ENCODE data around the gene TGM4.
"Not testable (repeated sequence)": the region's sequence is repeated elsewhere in the genome, so short reads cannot be mapped to it uniquely, and the experiment has no call there.

TGM4 gene

GRCh38 chr3:44874308-44874707, at the start of gene TGM4:
TSS of gene TGM4 (plus strand) at chr3:44874608. CDS start at chr3:44874679, 71 bp downstream.
- DNase-seq = no peak

DNA sequence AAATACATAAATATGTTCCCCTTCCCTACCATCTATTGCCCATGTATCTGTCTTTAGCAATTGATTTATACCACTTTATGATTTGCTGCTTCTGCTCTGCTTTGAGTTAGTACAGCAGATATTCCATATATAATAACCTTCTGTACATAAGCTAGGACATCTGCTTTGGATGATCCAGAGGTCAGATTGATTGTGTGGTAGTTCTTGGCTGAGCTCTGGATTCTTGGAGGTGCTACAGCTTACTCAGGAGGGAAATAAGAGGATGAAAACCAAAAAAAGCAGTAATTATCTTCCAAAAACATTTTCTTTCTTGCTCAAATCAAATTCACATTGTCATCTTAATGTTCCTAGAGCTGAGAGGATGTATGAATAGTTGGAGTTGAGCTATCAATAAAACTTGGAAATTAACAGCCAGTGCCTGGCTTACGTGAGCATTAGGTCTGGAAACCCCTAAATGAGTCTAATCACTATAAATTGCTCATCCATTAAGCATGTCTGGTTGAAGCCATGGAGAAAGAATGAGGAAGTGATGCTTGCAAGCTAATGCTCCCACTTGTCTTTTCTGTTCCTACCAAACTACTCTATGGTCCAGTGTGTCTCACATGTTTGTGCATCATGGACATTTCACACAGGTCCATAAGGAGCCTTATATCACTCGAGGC, 49.0 kb upstream of the TGM4 start:
- DNase-seq = no peak

DNA sequence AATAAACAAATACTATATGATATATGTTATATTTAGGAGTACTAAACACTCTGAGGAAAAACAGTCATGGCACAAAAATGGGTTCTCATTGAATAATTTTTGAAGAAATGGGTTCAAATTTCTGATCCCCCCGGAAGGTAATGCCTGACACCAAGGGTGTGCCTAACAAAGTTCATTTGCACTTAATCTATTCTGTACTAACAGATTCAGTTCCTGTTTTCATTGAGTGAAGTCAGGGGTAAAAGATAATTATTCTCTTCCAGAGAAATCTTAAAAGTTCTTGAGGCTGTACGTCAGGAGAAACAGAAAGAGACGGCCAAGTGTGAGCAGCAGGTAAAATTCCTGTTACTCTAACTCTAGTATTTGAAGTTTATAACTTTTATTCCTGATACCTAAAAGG, 47.2 kb upstream of the TGM4 start:
- no peak for DNase-seq

GRCh38 chr3:44831232-44831631, 43.2 kb upstream of the TGM4 start:
- no peak for DNase-seq

DNA sequence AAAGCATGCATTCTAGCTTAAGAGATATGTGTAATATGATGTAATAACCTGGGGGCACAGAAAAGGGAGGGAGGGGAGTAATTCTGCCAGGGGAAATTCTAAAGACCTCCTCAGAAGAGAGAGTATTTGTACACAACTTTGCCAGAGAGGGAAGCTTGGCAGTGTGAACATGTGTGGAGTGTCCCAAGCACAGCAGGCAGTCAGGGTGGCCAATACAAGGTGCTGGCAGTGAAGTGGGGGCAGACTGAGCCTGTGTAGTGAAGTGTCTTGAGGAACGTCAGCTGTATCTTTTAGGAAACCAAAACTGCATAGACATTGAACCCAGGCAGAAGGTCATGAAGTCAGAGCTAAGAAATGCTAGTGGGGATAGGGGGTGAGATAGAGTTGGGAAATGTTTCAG, 42.4 kb upstream of the TGM4 start:
- no peak for DNase-seq

GRCh38 chr3:44832965-44833364, 41.4 kb upstream of the TGM4 start:
- no peak for DNase-seq

DNA sequence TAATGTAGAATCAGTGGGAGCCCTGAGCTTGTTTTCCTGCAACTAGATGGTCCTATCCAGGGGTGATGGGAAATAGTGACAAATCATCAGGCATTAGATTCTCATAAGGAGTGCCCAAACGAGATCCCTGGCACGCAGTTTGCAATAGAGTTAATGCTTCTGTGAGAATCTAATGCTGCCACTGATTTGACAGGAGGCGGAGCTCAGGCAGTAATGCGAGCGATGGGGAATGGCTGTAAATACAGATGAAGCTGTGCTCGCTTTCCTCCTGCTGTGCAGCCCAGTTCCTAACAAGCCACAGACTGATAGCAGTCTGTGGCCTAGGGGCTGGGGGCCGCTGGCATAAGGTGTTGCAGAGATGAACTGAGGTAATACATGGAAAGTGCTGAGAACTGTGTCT, 41.0 kb upstream of the TGM4 start:
- no peak for DNase-seq

DNA sequence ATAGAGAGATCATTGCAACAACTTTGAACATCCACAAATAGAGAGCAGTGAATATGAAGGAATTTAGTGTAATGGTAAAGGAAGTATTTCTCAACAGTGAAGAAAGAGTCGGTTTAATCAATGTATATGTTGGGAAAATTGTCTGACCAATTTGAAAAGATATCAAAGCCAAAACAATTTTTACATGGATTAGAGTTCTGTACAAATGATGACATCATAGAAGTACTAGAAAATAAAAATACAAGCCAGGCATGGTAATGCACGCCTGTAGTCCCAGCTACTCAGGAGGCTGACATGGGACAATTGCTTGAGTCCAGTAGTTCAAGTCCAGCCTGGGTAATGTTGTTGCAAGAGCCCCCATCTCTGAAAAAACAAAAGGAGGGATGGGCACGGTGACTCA, 38.7 kb upstream of the TGM4 start:
- DNase-seq = no peak

- DNase-seq = no peak
Observed at GRCh38 chr3:44842376-44842775, 32.0 kb upstream of the TGM4 start.

DNA sequence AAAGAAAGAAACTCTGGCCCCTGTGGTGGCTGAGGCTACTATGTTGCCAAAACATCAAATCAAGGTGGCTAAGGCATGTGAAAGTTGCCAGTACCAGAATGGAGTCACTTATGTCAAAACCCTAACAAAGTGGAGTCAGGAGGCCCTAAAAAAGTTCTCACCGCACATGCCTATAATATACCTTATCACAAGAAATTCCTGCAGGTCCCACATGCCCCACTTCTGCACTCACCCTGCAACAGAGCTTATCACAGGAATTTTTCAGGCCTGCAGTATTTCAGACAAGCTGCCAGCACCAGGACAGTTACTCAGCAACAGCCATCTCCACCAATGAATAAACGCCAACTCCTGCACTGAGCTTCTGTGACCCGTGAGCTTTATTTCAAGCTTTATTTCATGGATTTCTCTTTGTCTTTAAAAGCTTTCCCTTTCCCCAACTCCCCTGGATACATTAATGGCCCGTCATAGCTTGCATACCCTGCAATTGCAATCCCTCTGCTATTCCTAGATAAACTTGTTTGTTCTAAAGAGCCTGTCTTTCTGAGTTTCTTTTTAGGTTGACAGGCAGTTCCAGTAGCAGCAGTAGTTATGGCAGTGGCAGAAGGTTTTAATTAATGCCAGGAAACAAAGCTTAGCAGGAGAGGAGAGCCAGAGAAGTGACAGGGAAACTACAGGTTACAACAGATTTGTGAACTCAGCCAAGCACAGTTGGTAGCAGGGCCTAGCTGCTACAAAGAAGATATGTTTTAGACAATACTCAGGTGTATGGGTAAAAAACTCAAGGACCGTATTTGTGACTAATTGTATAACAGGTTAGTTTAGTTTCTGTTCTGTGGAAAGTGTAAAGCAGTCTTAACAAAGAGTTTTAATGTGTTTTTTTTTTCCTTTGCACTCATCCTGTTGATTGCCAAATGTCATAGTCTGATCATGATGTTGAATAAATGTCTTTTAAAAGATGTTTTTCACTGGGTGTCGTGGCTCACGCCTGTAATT, 28.6 kb upstream of the TGM4 start:
- no peak for DNase-seq

GRCh38 chr3:44848634-44849033, 25.8 kb upstream of the TGM4 start:
- DNase-seq = no peak

DNA sequence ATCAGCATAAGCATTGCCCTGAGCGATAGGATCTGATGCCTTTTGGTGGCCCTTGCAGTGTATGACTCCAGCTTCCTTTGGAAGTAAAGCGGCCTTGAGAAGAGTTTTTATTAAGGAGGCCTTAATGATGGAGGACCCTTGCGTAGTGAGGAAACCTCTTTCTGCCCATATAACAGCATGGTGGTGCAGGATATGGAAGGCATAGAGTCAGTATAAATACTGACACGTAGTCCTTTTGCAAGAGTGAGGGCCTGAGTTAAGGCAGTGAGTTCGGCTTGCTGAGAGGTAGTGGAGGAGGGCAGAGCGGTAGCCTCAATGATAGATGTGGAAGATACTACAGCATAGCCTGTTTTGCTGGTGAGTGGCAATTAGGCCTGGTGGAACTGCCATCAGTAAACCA, 17.7 kb upstream of the TGM4 start:
- DNase-seq = not testable (repeated sequence)

- no peak for DNase-seq
Observed at GRCh38 chr3:44860117-44860516, 14.3 kb upstream of the TGM4 start.

GRCh38 chr3:44861412-44862225, 12.8 kb upstream of the TGM4 start, which contains the start of gene TMEM42:
TSS of gene TMEM42 (plus strand) at chr3:44861912. CDS start at chr3:44861925, 13 bp downstream.
- peak; percentile 67 to 78 for DNase-seq

- no peak for DNase-seq
Observed at GRCh38 chr3:44862226-44862637, 12.2 kb upstream of the TGM4 start.

DNA sequence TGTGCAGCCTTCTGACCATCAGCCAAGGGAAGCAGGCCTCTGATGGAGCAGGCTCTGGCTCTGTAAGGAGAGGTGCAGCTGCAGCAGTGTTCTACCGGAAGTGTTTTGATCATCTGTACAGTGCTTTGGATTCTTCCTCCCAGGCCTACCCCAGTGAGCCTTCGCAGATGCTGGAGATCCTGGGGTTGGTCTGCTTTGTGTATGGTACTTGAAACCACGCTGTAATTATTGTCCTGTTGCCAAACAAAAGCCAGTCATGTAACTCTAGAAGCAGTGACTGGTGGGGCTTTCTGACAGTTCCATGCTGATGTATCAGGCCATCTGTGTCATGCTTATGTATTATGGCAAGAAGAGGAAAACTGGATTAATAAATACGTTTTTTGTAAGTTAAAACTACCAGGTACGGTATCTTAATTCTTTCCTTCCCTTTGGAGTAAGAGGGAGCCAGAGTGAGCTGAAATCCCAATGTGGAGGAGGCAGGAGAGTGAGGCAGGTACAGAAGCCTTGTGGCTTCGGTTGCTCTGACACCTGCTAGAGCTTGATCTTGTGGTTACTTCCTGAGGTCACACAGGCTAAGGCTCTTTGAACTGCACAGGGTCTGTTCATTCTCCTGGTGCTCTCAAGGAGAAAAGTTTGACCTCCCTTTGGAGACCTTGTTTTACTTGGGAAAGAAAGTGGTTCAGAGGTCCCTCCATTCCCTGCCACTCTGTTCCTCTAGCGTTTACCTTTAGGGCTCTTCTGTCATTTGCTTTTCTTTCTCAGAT, 9.0 kb upstream of the TGM4 start:
- no peak for DNase-seq

GRCh38 chr3:44867421-44868111, 6.8 kb upstream of the TGM4 start:
- no peak for DNase-seq

GRCh38 chr3:44870375-44871061, 3.9 kb upstream of the TGM4 start:
- no peak for DNase-seq

GRCh38 chr3:44875596-44875995, 1.2 kb downstream of the TGM4 start:
- no peak for DNase-seq

GRCh38 chr3:44877333-44877732, 2.9 kb downstream of the TGM4 start:
- DNase-seq = no peak

- no peak for DNase-seq
Observed at GRCh38 chr3:44880284-44880683, 5.9 kb downstream of the TGM4 start.

All from SW 1271 (cell line).